T-helper 2 cell treated with Interferon-gamma antibody and Interleukin-4, amounts not matched to agents 5 μg/mL and 100 μg/mL, for 36 hours (primary cell): ENCODE data around the gene RTBDN.
"Not testable (repeated sequence)": the region's sequence is repeated elsewhere in the genome, so short reads cannot be mapped to it uniquely, and the experiment has no call there.

ENCODE experiments used
- DNase-seq: peaks from one replicate; pipeline ENCODE4 v3.0.0; 2021; ENCODE audit warnings: low spot score
- H3K27ac Mint-ChIP-seq: one replicate; pipeline ENCODE4 v1.8.0; 2021; ENCODE audit warnings: mild to moderate bottlenecking, mixed read lengths
- H3K27me3 Mint-ChIP-seq: one replicate; pipeline ENCODE4 v1.8.0; 2021; ENCODE audit warnings: low read depth, mixed read lengths
- H3K36me3 Mint-ChIP-seq: one replicate; pipeline ENCODE4 v1.8.0; 2021; ENCODE audit warnings: low read depth, mixed read lengths
- H3K4me1 Mint-ChIP-seq: one replicate; pipeline ENCODE4 v1.8.0; 2021; ENCODE audit warnings: low read depth, mixed read lengths
- H3K4me3 Mint-ChIP-seq: one replicate; pipeline ENCODE4 v1.8.0; 2022; ENCODE audit warnings: mild to moderate bottlenecking, moderate library complexity, mixed read lengths
- H3K9me3 Mint-ChIP-seq: one replicate; pipeline ENCODE4 v1.8.0; 2021; ENCODE audit warnings: mixed read lengths

Gene RTBDN

GRCh38 chr19:12840091-12841079 is 6.0 kb upstream of the RTBDN start:
- DNase-seq, result peak; percentile 49
- Mint-ChIP-seq H3K4me3 (peak overlapping the region; percentile 58), H3K9me3 (no peaks in the 10 kb centered on the region), H3K27ac (no peak overlapping the region), H3K36me3 (no peaks in the 10 kb centered on the region), H3K27me3 (peaks cover 64% of the 10 kb centered on the region), H3K4me1 (peaks cover 27% of the 10 kb centered on the region)

- H3K4me1 Mint-ChIP-seq, result peaks cover 32% of the 10 kb centered on the region
- peak; percentile 23 for DNase-seq
- no peaks in the 10 kb centered on the region for H3K36me3 Mint-ChIP-seq
- H3K27ac Mint-ChIP-seq, result peak overlapping the region; percentile 16
- no peaks in the 10 kb centered on the region for H3K9me3 Mint-ChIP-seq
- peak overlapping the region; percentile 70 for H3K4me3 Mint-ChIP-seq
- peaks cover 73% of the 10 kb centered on the region for H3K27me3 Mint-ChIP-seq
Measured at GRCh38 chr19:12838886-12839756, 4.7 kb upstream of the RTBDN start.

DNA sequence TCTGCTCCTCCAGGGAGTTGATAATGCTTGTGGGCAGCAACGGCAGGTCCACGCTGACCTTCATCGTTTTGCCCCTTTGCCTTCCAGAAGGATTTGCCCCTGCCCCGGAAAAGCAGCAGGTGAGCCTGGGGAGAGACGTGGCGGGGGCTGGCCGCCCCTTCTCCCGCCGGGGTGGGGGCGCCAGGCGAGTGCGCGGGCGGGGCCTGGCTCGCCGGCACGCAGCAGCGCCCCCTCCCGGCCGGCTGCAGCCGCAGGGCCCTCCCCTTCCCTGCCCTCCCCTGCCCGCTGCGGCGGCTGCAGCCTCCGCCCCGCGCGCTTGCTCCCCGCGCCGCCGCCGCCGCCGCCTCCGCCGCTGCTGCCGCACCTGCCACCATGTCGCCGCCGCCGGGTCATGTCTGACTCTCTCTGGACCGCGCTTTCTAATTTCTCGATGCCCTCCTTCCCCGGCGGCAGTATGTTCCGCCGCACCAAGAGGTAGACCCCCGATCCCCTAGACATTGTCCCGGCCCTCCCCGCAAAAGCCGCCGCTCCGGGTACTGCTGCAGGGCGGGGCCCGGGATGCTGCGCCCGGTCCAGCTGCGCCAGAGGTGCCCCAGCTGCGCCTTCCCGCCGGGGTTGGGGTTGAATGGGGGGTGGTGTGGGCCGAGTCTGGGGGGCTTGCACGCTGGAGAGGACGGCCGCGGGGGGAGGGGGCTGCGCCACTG is 4.0 kb upstream of the RTBDN start, which contains the start of gene MAST1:
MAST1 (plus strand) TSS at position 334 of the 704 bp plus-strand sequence; CDS start at position 392, 58 bp downstream.
- peak; percentile 56 for DNase-seq
- Mint-ChIP-seq H3K4me3 (peak within 1 kb of the TSS; percentile 70), H3K9me3 (no peaks in the 10 kb centered on the region), H3K27me3 (peaks cover 74% of the 10 kb centered on the region), H3K4me1 (peaks cover 32% of the 10 kb centered on the region), H3K36me3 (no peaks in the 10 kb centered on the region), H3K27ac (peak within 1 kb of the TSS; percentile 16)

DNA sequence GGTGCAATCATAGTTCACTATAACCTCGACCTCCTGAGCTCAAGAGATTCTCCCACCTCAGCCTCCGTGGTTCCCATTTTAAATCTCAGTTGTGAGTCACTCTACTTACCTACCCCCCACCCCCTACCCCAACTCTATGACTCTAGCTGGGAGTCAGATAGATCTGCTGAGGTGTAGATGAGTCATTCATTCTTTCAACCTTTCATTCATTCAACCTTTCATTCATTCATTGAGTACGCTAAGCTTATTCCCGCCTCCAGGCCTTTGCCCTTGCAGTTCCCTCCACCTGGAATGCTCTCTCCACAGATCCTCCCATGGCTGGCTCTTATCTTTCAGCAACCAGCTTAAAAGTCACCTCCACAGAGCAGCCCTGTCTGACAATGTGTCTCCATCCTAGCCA is 2.8 kb upstream of the RTBDN start:
- H3K27me3 Mint-ChIP-seq, result peaks cover 78% of the 10 kb centered on the region
- H3K4me1 Mint-ChIP-seq, result peaks cover 38% of the 10 kb centered on the region
- no peak overlapping the region for H3K27ac Mint-ChIP-seq
- peak overlapping the region; percentile 24 for H3K4me3 Mint-ChIP-seq
- no peaks in the 10 kb centered on the region for H3K9me3 Mint-ChIP-seq
- H3K36me3 Mint-ChIP-seq, result no peaks in the 10 kb centered on the region
- DNase-seq, result no peak

- Mint-ChIP-seq H3K36me3 (no peaks in the 10 kb centered on the region), H3K4me1 (peaks cover 33% of the 10 kb centered on the region), H3K9me3 (no peaks in the 10 kb centered on the region), H3K27ac (no peak overlapping the region), H3K4me3 (no peak overlapping the region), H3K27me3 (peaks cover 78% of the 10 kb centered on the region)
- no peak for DNase-seq
Measured at GRCh38 chr19:12836529-12836863, 2.1 kb upstream of the RTBDN start.

DNA sequence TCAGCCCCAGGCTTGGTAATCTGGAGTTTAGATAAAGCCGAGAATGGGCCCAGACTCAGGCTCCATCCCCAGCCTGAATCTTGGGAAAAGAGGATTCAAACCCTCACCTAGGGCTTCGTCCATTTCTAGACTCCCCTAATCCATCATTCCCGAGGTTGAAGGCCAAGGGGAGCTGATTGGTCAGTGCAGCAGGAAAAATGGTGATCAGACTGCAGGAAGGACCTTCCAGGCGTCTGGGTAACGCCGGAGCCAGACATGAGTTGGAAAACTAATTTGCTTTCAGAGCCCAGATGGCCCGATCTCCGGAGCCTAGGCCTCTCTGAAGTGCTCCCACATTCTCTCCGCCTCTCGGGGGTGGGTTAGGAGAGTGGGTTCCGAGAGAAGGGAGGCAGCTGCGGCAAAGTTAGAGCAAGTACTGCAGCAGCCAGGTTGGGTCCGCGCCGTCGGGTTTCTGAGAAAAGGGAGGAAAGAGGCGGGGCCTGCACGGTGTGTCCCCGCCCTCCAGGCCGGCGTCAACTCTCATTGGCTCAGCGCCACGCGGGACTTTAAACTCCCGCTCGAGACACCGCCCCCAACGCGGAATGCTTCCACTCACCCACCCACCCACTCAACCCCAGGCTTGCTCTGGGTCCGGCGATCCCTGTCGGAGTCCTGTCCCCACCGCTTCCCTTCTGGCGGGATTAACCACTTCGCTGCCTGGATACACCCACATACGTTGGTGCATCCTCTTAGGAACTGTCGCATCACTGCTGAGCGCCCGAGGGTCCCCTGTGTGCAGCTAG is 788 bp upstream of the RTBDN start:
- Mint-ChIP-seq H3K4me3 (no peak overlapping the region), H3K36me3 (no peaks in the 10 kb centered on the region), H3K4me1 (peaks cover 24% of the 10 kb centered on the region), H3K27me3 (peaks cover 71% of the 10 kb centered on the region), H3K9me3 (no peaks in the 10 kb centered on the region), H3K27ac (no peak overlapping the region)
- no peak for DNase-seq

DNA sequence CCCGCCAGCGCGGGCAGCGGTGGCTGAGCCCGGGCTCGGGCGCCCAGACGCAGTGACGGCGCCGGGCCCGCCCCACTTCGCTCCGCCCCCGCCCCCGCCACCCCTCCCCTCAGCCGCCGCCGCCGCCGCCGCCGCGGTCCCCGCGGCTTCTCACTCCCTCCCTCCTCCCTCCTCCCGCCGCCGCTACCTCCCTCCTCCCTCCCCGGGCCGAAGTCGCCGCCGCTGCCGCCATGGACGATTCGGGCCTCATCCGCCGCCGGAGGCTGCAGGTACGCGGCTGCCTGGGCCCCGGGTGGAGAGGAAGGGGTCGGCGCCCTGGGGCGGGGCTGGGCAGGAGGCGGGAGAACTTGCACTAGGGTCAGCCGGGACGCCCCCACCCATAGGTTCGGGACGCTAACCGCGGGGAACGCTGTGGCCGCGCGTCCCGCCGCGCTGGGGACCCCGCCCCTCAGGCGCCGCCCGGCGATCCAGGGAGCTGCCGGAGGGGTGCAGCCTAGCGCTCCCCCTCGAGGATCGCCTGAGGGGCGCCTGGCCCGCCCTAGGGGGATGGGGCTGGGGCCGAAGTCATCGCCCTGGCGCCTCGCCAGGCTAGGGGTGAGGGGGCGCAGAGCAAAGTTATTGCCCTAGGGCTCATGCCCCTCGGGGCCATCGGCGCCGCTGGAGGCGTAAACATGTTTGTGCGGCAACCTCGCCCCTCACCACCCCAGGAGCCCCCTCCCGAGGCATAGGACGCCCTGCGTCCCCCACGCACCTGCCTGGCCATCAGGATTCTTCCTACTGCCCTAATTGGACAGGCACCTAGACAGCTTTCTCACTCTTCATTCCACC is 427 bp downstream of the RTBDN start:
- H3K4me1 Mint-ChIP-seq, result peaks cover 18% of the 10 kb centered on the region
- no peak overlapping the region for H3K27ac Mint-ChIP-seq
- H3K36me3 Mint-ChIP-seq, result no peaks in the 10 kb centered on the region
- H3K4me3 Mint-ChIP-seq, result peak overlapping the region; percentile 57
- H3K9me3 Mint-ChIP-seq, result no peaks in the 10 kb centered on the region
- peak; percentile 18 for DNase-seq
- H3K27me3 Mint-ChIP-seq, result peaks cover 70% of the 10 kb centered on the region

GRCh38 chr19:12833418-12833737 is 1.0 kb downstream of the RTBDN start:
- DNase-seq, result no peak
- Mint-ChIP-seq H3K27ac (peak overlapping the region; percentile 1), H3K4me1 (peaks cover 17% of the 10 kb centered on the region), H3K9me3 (no peaks in the 10 kb centered on the region), H3K36me3 (no peaks in the 10 kb centered on the region), H3K4me3 (peak overlapping the region; percentile 63), H3K27me3 (peaks cover 72% of the 10 kb centered on the region)

DNA sequence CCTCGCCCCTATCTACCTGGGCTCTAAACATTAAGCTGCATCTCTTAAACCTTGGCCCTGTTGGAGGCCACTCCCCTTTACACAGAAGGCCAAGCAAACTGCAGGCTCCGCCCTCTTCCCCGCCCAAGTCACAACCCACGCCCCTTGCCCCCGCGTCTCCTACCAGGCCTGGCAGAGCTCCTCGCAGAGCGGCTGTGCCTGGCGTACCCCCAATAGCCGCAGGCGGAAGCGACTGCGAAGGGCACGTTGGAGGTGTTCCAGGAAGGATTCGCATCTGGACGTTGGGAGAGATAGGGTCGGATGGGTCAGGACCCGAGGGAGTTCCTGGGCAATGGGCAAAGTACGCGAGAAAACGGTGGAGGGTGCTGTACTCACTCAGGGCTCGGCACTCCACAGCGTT is 5.9 kb downstream of the RTBDN start:
- Mint-ChIP-seq H3K9me3 (no peaks in the 10 kb centered on the region), H3K27me3 (peaks cover 55% of the 10 kb centered on the region), H3K36me3 (no peaks in the 10 kb centered on the region), H3K27ac (no peak overlapping the region), H3K4me1 (peaks cover 18% of the 10 kb centered on the region), H3K4me3 (no peak overlapping the region)
- peak; percentile 45 for DNase-seq

GRCh38 chr19:12825254-12826131 is 8.9 kb downstream of the RTBDN start:
- H3K4me3 Mint-ChIP-seq, result peak overlapping the region; percentile 54
- no peaks in the 10 kb centered on the region for H3K9me3 Mint-ChIP-seq
- H3K4me1 Mint-ChIP-seq, result peaks cover 12% of the 10 kb centered on the region
- H3K27ac Mint-ChIP-seq, result no peak overlapping the region
- H3K27me3 Mint-ChIP-seq, result peaks cover 36% of the 10 kb centered on the region
- H3K36me3 Mint-ChIP-seq, result no peaks in the 10 kb centered on the region
- DNase-seq, result peak; percentile 25

- no peaks in the 10 kb centered on the region for H3K36me3 Mint-ChIP-seq
- no peak overlapping the region for H3K4me3 Mint-ChIP-seq
- H3K27ac Mint-ChIP-seq, result no peak overlapping the region
- peaks cover 9% of the 10 kb centered on the region for H3K4me1 Mint-ChIP-seq
- H3K27me3 Mint-ChIP-seq, result peaks cover 13% of the 10 kb centered on the region
- H3K9me3 Mint-ChIP-seq, result no peaks in the 10 kb centered on the region
- DNase-seq, result no peak
Measured at GRCh38 chr19:12821761-12822160, 12.6 kb downstream of the RTBDN start.

DNA sequence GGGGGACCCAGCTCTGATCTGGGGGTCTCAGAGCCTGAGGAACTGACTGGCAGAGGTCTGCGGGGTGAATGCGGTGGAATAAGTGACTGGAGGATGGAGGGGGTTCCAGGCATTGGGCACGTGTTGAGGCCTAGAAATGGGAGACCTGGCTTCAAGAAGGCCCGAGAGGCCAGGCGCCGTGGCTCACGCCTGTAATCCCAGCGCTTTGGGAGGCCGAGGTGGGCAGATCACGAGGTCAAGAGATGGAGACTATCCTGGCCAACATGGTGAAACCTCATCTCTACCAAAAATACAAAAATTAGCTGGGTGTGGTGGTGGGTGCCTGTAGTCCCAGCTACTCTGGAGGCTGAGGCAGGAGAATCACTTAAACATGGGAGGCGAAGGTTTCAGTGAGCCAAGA is 16.6 kb downstream of the RTBDN start:
- not testable (repeated sequence) for H3K4me3 Mint-ChIP-seq, DNase-seq, H3K27ac Mint-ChIP-seq, H3K27me3 Mint-ChIP-seq, H3K4me1 Mint-ChIP-seq, H3K9me3 Mint-ChIP-seq
- peaks cover 14% of the 10 kb centered on the region for H3K36me3 Mint-ChIP-seq
